H9 (cell line): ENCODE results near the gene CD84. TPM values are rescaled to one million over a fixed set of nuclear protein-coding genes. Genes with fewer than 3 reads are reported as not detected.
"Not testable (repeated sequence)": the region's sequence is repeated elsewhere in the genome, so short reads cannot be mapped to it uniquely, and the experiment has no call there.

Experiments
- DNase-seq: peaks from one replicate; pipeline ENCODE4 v3.0.0-alpha.2; 2017
- H2AFZ ChIP-seq: one replicate; pipeline ENCODE4 v1.6.1; 2013; ENCODE audit warnings: mild to moderate bottlenecking, low read length, control low read depth, moderate library complexity
- H2AK5ac ChIP-seq: 2 replicates; pipeline ENCODE4 v1.6.1; 2013; ENCODE audit warnings: low read length, control low read depth, mixed read lengths; ENCODE audit not compliant: insufficient read length
- H2BK120ac ChIP-seq: one replicate; pipeline ENCODE4 v1.6.1; 2013; ENCODE audit warnings: low read depth, mild to moderate bottlenecking, low read length, control low read depth, inconsistent platforms; ENCODE audit not compliant: poor library complexity, severe bottlenecking
- H2BK12ac ChIP-seq: 2 replicates; pipeline ENCODE4 v1.6.1; 2013; ENCODE audit warnings: low read length, control low read depth, mixed read lengths, low read depth; ENCODE audit not compliant: insufficient read length
- H2BK15ac ChIP-seq: 2 replicates; pipeline ENCODE4 v1.6.1; 2013; ENCODE audit warnings: low read depth, low read length, control low read depth
- H2BK20ac ChIP-seq: one replicate; pipeline ENCODE4 v1.6.1; 2013; ENCODE audit warnings: low read depth, mild to moderate bottlenecking, low read length, control low read depth, inconsistent platforms; ENCODE audit not compliant: poor library complexity, severe bottlenecking
- H2BK5ac ChIP-seq: 2 replicates; pipeline ENCODE4 v1.6.1; 2013; ENCODE audit warnings: low read length, control low read depth, mixed read lengths; ENCODE audit not compliant: insufficient read length
- H3K14ac ChIP-seq: 2 replicates; pipeline ENCODE4 v1.6.1; 2013; ENCODE audit warnings: low read length, control low read depth; ENCODE audit not compliant: insufficient read depth
- H3K18ac ChIP-seq: 2 replicates; pipeline ENCODE4 v1.6.1; 2013; ENCODE audit warnings: low read depth, mild to moderate bottlenecking, mixed read lengths, low read length, control low read depth; ENCODE audit not compliant: insufficient read length
- H3K23ac ChIP-seq: 2 replicates; pipeline ENCODE4 v1.6.1; 2013; ENCODE audit warnings: low read length, control low read depth, mixed read lengths, low read depth; ENCODE audit not compliant: insufficient read length
- H3K23me2 ChIP-seq: 2 replicates; pipeline ENCODE4 v1.6.1; 2013; ENCODE audit warnings: low read depth, mild to moderate bottlenecking, mixed read lengths, low read length, control low read depth; ENCODE audit not compliant: insufficient read length, poor library complexity, severe bottlenecking
- H3K27ac ChIP-seq: 2 replicates; pipeline ENCODE4 v1.5.1; 2013; ENCODE audit warnings: low read length, control low read depth, mixed read lengths, low read depth; ENCODE audit not compliant: insufficient read length
- H3K27me3 ChIP-seq: 2 replicates; pipeline ENCODE4 v1.6.1; 2013; ENCODE audit warnings: low read length, control low read depth, inconsistent platforms; ENCODE audit not compliant: insufficient read depth
- H3K4ac ChIP-seq: 2 replicates; pipeline ENCODE4 v1.6.1; 2013; ENCODE audit warnings: low read depth, mild to moderate bottlenecking, control low read depth, inconsistent platforms, low read length, moderate library complexity
- H3K4me1 ChIP-seq: 2 replicates; pipeline ENCODE4 v1.6.1; 2013; ENCODE audit warnings: low read length, control low read depth, inconsistent platforms; ENCODE audit not compliant: insufficient read depth
- H3K4me2 ChIP-seq: 2 replicates; pipeline ENCODE4 v1.6.1; 2013; ENCODE audit warnings: low read length, control low read depth, mixed read lengths; ENCODE audit not compliant: insufficient read length, insufficient read depth
- H3K56ac ChIP-seq: 2 replicates; pipeline ENCODE4 v1.6.1; 2013; ENCODE audit warnings: low read depth, mild to moderate bottlenecking, mixed read lengths, low read length, control low read depth; ENCODE audit not compliant: insufficient read length
- H3K79me1 ChIP-seq: 2 replicates; pipeline ENCODE4 v1.6.1; 2013; ENCODE audit warnings: low read depth, mild to moderate bottlenecking, moderate library complexity, low read length, control low read depth, inconsistent platforms; ENCODE audit not compliant: insufficient read depth, poor library complexity, severe bottlenecking
- H3K79me2 ChIP-seq: 2 replicates; pipeline ENCODE4 v1.6.1; 2013; ENCODE audit warnings: low read length, control low read depth, inconsistent platforms; ENCODE audit not compliant: insufficient read depth
- H3K9ac ChIP-seq: 2 replicates; pipeline ENCODE4 v1.6.1; 2013; ENCODE audit warnings: low read length, control low read depth, mixed read lengths; ENCODE audit not compliant: insufficient read length; ENCODE audit errors: extremely low read depth
- H3K9me3 ChIP-seq: one replicate; pipeline ENCODE4 v1.6.1; 2013; ENCODE audit warnings: low read depth, low read length, inconsistent platforms; ENCODE audit not compliant: control insufficient read depth
- H3T11ph ChIP-seq: one replicate; pipeline ENCODE4 v1.6.1; 2013; ENCODE audit warnings: mild to moderate bottlenecking, low read length, control low read depth, inconsistent platforms
- H4K20me1 ChIP-seq: one replicate; pipeline ENCODE4 v1.6.1; 2013; ENCODE audit not compliant: control insufficient read depth, insufficient read length, insufficient read depth
- H4K5ac ChIP-seq: 2 replicates; pipeline ENCODE4 v1.6.1; 2013; ENCODE audit warnings: low read depth, mild to moderate bottlenecking, mixed read lengths, low read length, control low read depth; ENCODE audit not compliant: insufficient read length
- H4K8ac ChIP-seq: replicated peaks from 2 replicates; pipeline ENCODE4 v1.6.1; 2013; ENCODE audit warnings: low read length, control low read depth, mixed read lengths, low read depth; ENCODE audit not compliant: insufficient read length
- H4K91ac ChIP-seq: 2 replicates; pipeline ENCODE4 v1.6.1; 2013; ENCODE audit warnings: low read depth, mild to moderate bottlenecking, moderate library complexity, mixed read lengths, low read length, control low read depth; ENCODE audit not compliant: insufficient read length
- H3K27ac Mint-ChIP-seq, 3 experiments: 2 replicates in 2 of 3; 3 replicates in 1 of 3; pipeline ENCODE4 v1.8.0; 2020 to 2021; ENCODE audit warnings: mixed read lengths in 3 of 3, mild to moderate bottlenecking in 1 of 3, moderate library complexity in 1 of 3
- H3K27me3 Mint-ChIP-seq: 2 replicates; pipeline ENCODE4 v1.8.0; 2021; ENCODE audit warnings: low read depth, mild to moderate bottlenecking, moderate library complexity, mixed read lengths
- H3K36me3 Mint-ChIP-seq, 3 experiments: 2 replicates in 2 of 3; 3 replicates in 1 of 3; pipeline ENCODE4 v1.8.0; 2020 to 2021; ENCODE audit warnings: low read depth in 3 of 3, mixed read lengths in 3 of 3; ENCODE audit not compliant: insufficient read depth in 1 of 3
- H3K4me1 Mint-ChIP-seq, 2 experiments: 2 replicates each; pipeline ENCODE4 v1.8.0; 2020; ENCODE audit warnings: mixed read lengths in 2 of 2
- H3K4me3 Mint-ChIP-seq, 2 experiments: 2 replicates in 1 of 2; 3 replicates in 1 of 2; pipeline ENCODE4 v1.8.0; 2020 to 2021; ENCODE audit warnings: mild to moderate bottlenecking in 2 of 2, mixed read lengths in 2 of 2, moderate library complexity in 1 of 2
- H3K9me3 Mint-ChIP-seq, 2 experiments: 2 replicates in 1 of 2; 3 replicates in 1 of 2; pipeline ENCODE4 v1.8.0; 2020; ENCODE audit warnings: mild to moderate bottlenecking in 2 of 2, mixed read lengths in 2 of 2, moderate library complexity in 1 of 2
- WGBS: extraction: QIAGEN DNeasy Blood & Tissue Kit; methylation state at CpG from one replicate; pipeline ENCODE4 v1.1.7; 2013; ENCODE audit warnings: missing lambda C conversion rate, low lambda C conversion rate, mixed read lengths; ENCODE audit not compliant: insufficient read length; ENCODE audit errors: extremely low coverage; 5-methylcytosine and 5-hydroxymethylcytosine counted together
- total RNA-seq: library from RNA; stranded (reverse); gene quantifications from 2 replicates; pipeline ENCODE4 v1.2.1, GENCODE V29; 2021
- TF ChIP-seq, protein P1 (sequence below): fragments of 200-600 bp; sonication (generic); conservative IDR thresholded peaks from 3 replicates; pipeline ENCODE4 v1.8.0; 2021; ENCODE audit warnings: antibody characterized with exemption, mild to moderate bottlenecking

Gene CD84
- total RNA-seq, 1 experiment from 2014 or later = not detected

- WGBS = no CpG with 5 or more reads among the region's 5 CpGs
- TF ChIP-seq, protein P1, sequence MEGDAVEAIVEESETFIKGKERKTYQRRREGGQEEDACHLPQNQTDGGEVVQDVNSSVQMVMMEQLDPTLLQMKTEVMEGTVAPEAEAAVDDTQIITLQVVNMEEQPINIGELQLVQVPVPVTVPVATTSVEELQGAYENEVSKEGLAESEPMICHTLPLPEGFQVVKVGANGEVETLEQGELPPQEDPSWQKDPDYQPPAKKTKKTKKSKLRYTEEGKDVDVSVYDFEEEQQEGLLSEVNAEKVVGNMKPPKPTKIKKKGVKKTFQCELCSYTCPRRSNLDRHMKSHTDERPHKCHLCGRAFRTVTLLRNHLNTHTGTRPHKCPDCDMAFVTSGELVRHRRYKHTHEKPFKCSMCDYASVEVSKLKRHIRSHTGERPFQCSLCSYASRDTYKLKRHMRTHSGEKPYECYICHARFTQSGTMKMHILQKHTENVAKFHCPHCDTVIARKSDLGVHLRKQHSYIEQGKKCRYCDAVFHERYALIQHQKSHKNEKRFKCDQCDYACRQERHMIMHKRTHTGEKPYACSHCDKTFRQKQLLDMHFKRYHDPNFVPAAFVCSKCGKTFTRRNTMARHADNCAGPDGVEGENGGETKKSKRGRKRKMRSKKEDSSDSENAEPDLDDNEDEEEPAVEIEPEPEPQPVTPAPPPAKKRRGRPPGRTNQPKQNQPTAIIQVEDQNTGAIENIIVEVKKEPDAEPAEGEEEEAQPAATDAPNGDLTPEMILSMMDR = peak; percentile 50
- no peak overlapping the region for H3K9ac ChIP-seq
- no peak overlapping the region for H2BK12ac ChIP-seq
- H3K27ac ChIP-seq = no peak overlapping the region
- H3K27me3 ChIP-seq = no peaks in the 10 kb centered on the region
- H3K23ac ChIP-seq = no peak overlapping the region
- no peak overlapping the region for H3K4ac ChIP-seq
- Mint-ChIP-seq H3K36me3 (no peaks in the 10 kb centered on the region), H3K27ac (peak overlapping the region in 1 of 3 experiments; percentile 10; a peak in 1 of 7 replicates), H3K9me3 (peaks cover 3 to 5% of the 10 kb centered on the region in 2 experiments; a peak in 3 of 5 replicates), H3K4me1 (peaks cover 25 to 29% of the 10 kb centered on the region in 2 experiments), H3K4me3 (no peak overlapping the region), H3K27me3 (peaks cover 2% of the 10 kb centered on the region; the same call in 1 of the 2 replicates)
- no peak overlapping the region for H4K91ac ChIP-seq
- H4K8ac ChIP-seq = no peak overlapping the region
- no peak overlapping the region for H2BK5ac ChIP-seq
- peaks cover 5% of the 10 kb centered on the region; the same call in 1 of the 2 replicates for H3K4me1 ChIP-seq
- H2AK5ac ChIP-seq = no peak overlapping the region
- no peaks in the 10 kb centered on the region for H4K20me1 ChIP-seq
- H2BK15ac ChIP-seq = no peak overlapping the region
- no peak overlapping the region for H3T11ph ChIP-seq
- no peak overlapping the region for H4K5ac ChIP-seq
- no peaks in the 10 kb centered on the region for H3K79me2 ChIP-seq
- H3K4me2 ChIP-seq = no peak overlapping the region
- H3K23me2 ChIP-seq = no peaks in the 10 kb centered on the region
- no peaks in the 10 kb centered on the region for H3K79me1 ChIP-seq
- no peak overlapping the region for H2BK20ac ChIP-seq
- no peak overlapping the region for H3K56ac ChIP-seq
- no peak overlapping the region for H3K14ac ChIP-seq
- no peak overlapping the region for H2AFZ ChIP-seq
- H3K9me3 ChIP-seq = no peaks in the 10 kb centered on the region
- H3K18ac ChIP-seq = no peak overlapping the region
- no peak for DNase-seq
- H2BK120ac ChIP-seq = no peak overlapping the region
Measured at GRCh38 chr1:160519642-160520435, 59.5 kb downstream of the CD84 start.

- H2BK15ac ChIP-seq, H3K9ac ChIP-seq, H3K4me1 ChIP-seq, H3K79me2 ChIP-seq, H3K79me1 ChIP-seq, H2BK5ac ChIP-seq, H3K27me3 ChIP-seq, DNase-seq, H3K27me3 Mint-ChIP-seq, H2AK5ac ChIP-seq, H4K20me1 ChIP-seq, H3K4me3 Mint-ChIP-seq, H3K4me2 ChIP-seq, H3K14ac ChIP-seq, H2BK20ac ChIP-seq, H3K23ac ChIP-seq, H3K56ac ChIP-seq, H2AFZ ChIP-seq, H3K27ac ChIP-seq, H3T11ph ChIP-seq, H4K5ac ChIP-seq, H4K8ac ChIP-seq, H3K23me2 ChIP-seq, H3K9me3 ChIP-seq, H4K91ac ChIP-seq, H3K4ac ChIP-seq, H2BK12ac ChIP-seq, H2BK120ac ChIP-seq, H3K27ac Mint-ChIP-seq, H3K18ac ChIP-seq: not testable (repeated sequence)
- Mint-ChIP-seq H3K36me3 (peaks cover 0 to 11% (median 2%) of the 10 kb centered on the region in 3 experiments; a peak in 5 of 7 replicates), H3K4me1 (peaks cover 25 to 29% of the 10 kb centered on the region in 2 experiments), H3K9me3 (peaks cover 6 to 14% of the 10 kb centered on the region in 2 experiments; a peak in 4 of 5 replicates)
- WGBS = no CpG with 5 or more reads among the region's 2 CpGs
Measured at GRCh38 chr1:160517519-160517918, 61.8 kb downstream of the CD84 start.
